SK-N-SH (cell line): Measurements from ENCODE around the gene HIPK2. TPM values are rescaled to one million over a fixed set of nuclear protein-coding genes. Genes with fewer than 3 reads are reported as not detected.

Experiments
- CTCF ChIA-PET: fragments of 300-600, 350-600 bp; formaldehyde crosslinking; extraction: SDS; loops from one replicate; lab custom pipeline; 2021; lab: Yijun Ruan, JAX
- POLR2A ChIA-PET: fragments of 350-600 bp; sonication (Branson Sonifier 250); formaldehyde crosslinking; extraction: SDS; loops from one replicate; lab custom pipeline; 2020; ENCODE audit warnings: antibody characterized with exemption, inconsistent platforms; lab: Yijun Ruan, JAX
- DNase-seq: peaks from one replicate; pipeline ENCODE4 v3.0.0; 2012
- H2AFZ ChIP-seq: fragments of 200-600 bp; sonication (generic); 2 replicates; pipeline ENCODE4 v1.8.1; 2016; ENCODE audit warnings: antibody characterized with exemption, mild to moderate bottlenecking, low read depth
- H3F3A ChIP-seq: fragments of 200-600 bp; sonication (generic); replicated peaks from 2 replicates; pipeline ENCODE3; 2016; ENCODE audit warnings: antibody characterized with exemption, mild to moderate bottlenecking; ENCODE audit not compliant: insufficient read depth
- H3K27ac ChIP-seq, 2 experiments: fragments of 200-500 bp in 1 of 2; fragments of 200-600 bp in 1 of 2; sonication (Bioruptor generic) in 1 of 2; sonication (generic), shearing (Covaris generic) in 1 of 2; 2 replicates each; pipeline versions ENCODE4 v1.5.1 to v1.6.1; 2014 to 2016; ENCODE audit warnings: low read depth in 2 of 2, inconsistent platforms in 1 of 2, low read length in 1 of 2, mild to moderate bottlenecking in 1 of 2, mixed read lengths in 1 of 2
- H3K27me3 ChIP-seq: fragments of 200-600 bp; sonication (generic), shearing (Covaris generic); 2 replicates; pipeline ENCODE4 v1.6.1; 2016; ENCODE audit warnings: mixed run types; ENCODE audit not compliant: insufficient read depth
- H3K36me3 ChIP-seq, 2 experiments: fragments of 200-500 bp in 1 of 2; fragments of 200-600 bp in 1 of 2; sonication (Bioruptor generic) in 1 of 2; sonication (generic) in 1 of 2; replicated peaks in 1 of 2; 2 replicates each; pipeline versions ENCODE3 to v1.5.1; 2014 to 2016; ENCODE audit warnings: low read length in 1 of 2, mild to moderate bottlenecking in 1 of 2; ENCODE audit not compliant: insufficient read depth in 2 of 2, control insufficient read depth in 1 of 2
- H3K4me1 ChIP-seq, 2 experiments: fragments of 200-500 bp in 1 of 2; fragments of 200-600 bp in 1 of 2; sonication (Bioruptor generic) in 1 of 2; sonication (generic), shearing (Covaris generic) in 1 of 2; 2 replicates each; pipeline versions ENCODE4 v1.5.1 to v1.6.1; 2014 to 2016; ENCODE audit warnings: low read depth in 1 of 2, low read length in 1 of 2, mixed run types in 1 of 2; ENCODE audit not compliant: insufficient read depth in 2 of 2, control insufficient read depth in 1 of 2
- H3K4me2 ChIP-seq: fragments of 200-600 bp; sonication (generic), shearing (Covaris generic); 2 replicates; pipeline ENCODE4 v1.6.1; 2017; ENCODE audit warnings: mixed run types
- H3K4me3 ChIP-seq, 2 experiments: fragments of 200-500 bp in 1 of 2; fragments of 200-600 bp in 1 of 2; sonication (Bioruptor generic) in 1 of 2; sonication (generic), shearing (Covaris generic) in 1 of 2; 2 replicates each; pipeline versions ENCODE4 v1.5.1 to v1.8.1; 2014 to 2016; ENCODE audit warnings: low read depth in 2 of 2, inconsistent platforms in 1 of 2, low read length in 1 of 2, mild to moderate bottlenecking in 1 of 2, mixed read lengths in 1 of 2, moderate library complexity in 1 of 2
- H3K79me2 ChIP-seq: fragments of 200-600 bp; sonication (generic); 2 replicates; pipeline ENCODE4 v1.8.1; 2017; ENCODE audit warnings: mild to moderate bottlenecking; ENCODE audit not compliant: insufficient read depth
- H3K9ac ChIP-seq: fragments of 200-600 bp; sonication (generic); 2 replicates; pipeline ENCODE4 v1.6.1; 2017; ENCODE audit warnings: mixed run types
- H3K9me2 ChIP-seq: fragments of 200-600 bp; sonication (generic); 2 replicates; pipeline ENCODE4 v1.6.1; 2017; ENCODE audit warnings: mixed run types
- H3K9me3 ChIP-seq: fragments of 200-600 bp; sonication (generic); 2 replicates; pipeline ENCODE4 v1.6.1; 2017; ENCODE audit warnings: mixed run types, mild to moderate bottlenecking, moderate library complexity
- H4K20me1 ChIP-seq: fragments of 200-600 bp; sonication (generic); 2 replicates; pipeline ENCODE4 v1.6.1; 2017; ENCODE audit warnings: mild to moderate bottlenecking, mixed run types; ENCODE audit not compliant: insufficient read depth
- CHD2 ChIP-seq: fragments of 150-350 bp; IDR thresholded peaks from 2 replicates; pipeline ENCODE4 v1.6.1; 2018; ENCODE audit warnings: low read length; ENCODE audit not compliant: partially characterized antibody
- ELF1 ChIP-seq: IDR thresholded peaks from 2 replicates; pipeline ENCODE4 v1.4.0; 2012
- EP300 ChIP-seq, 2 experiments: IDR thresholded peaks; 2 replicates each; pipeline versions ENCODE4 v1.4.0 to v1.6.1; 2012; ENCODE audit warnings: borderline replicate concordance in 1 of 2, low read depth in 1 of 2, low read length in 1 of 2
- EZH2phosphoT487 ChIP-seq: fragments of 200-600 bp; sonication (generic); IDR thresholded peaks from 2 replicates; pipeline ENCODE4 v1.6.1; 2017; ENCODE audit warnings: low read depth, mixed run types, mild to moderate bottlenecking, antibody characterized with exemption, moderate library complexity, borderline replicate concordance
- FOSL2 ChIP-seq: IDR thresholded peaks from 2 replicates; pipeline ENCODE4 v1.4.0; 2012; ENCODE audit warnings: low read depth, mild to moderate bottlenecking, moderate library complexity, borderline replicate concordance
- FOXM1 ChIP-seq: IDR thresholded peaks from 2 replicates; pipeline ENCODE4 v1.4.0; 2012; ENCODE audit warnings: low read depth, mild to moderate bottlenecking
- GABPA ChIP-seq: IDR thresholded peaks from 2 replicates; pipeline ENCODE4 v1.4.0; 2012; ENCODE audit warnings: low read depth, mild to moderate bottlenecking
- IRF3 ChIP-seq: fragments of 150-350 bp; IDR thresholded peaks from 2 replicates; pipeline ENCODE4 v1.6.1; 2016; ENCODE audit warnings: mild to moderate bottlenecking, low read depth, low read length
- MAX ChIP-seq: IDR thresholded peaks from 2 replicates; pipeline ENCODE4 v1.4.0; 2012; ENCODE audit warnings: low read depth
- MEF2A ChIP-seq: IDR thresholded peaks from 2 replicates; pipeline ENCODE4 v1.4.0; 2012; ENCODE audit warnings: low read depth, borderline replicate concordance
- MXI1 ChIP-seq: IDR thresholded peaks from 2 replicates; pipeline ENCODE4 v1.6.1; 2012; ENCODE audit warnings: mild to moderate bottlenecking, low read depth, low read length, improper control_type of control experiment
- NRF1 ChIP-seq: IDR thresholded peaks from 2 replicates; pipeline ENCODE4 v1.6.1; 2012; ENCODE audit warnings: low read depth, mild to moderate bottlenecking, low read length
- PBX3 ChIP-seq: IDR thresholded peaks from 2 replicates; pipeline ENCODE4; 2012
- RXRA ChIP-seq: IDR thresholded peaks from 2 replicates; pipeline ENCODE4 v1.4.0; 2012; ENCODE audit warnings: low read depth, mild to moderate bottlenecking, borderline replicate concordance
- SIN3A ChIP-seq: IDR thresholded peaks from 2 replicates; pipeline ENCODE4 v1.6.1; 2012; ENCODE audit warnings: low read depth, mild to moderate bottlenecking, low read length, moderate library complexity, borderline replicate concordance
- TAF1 ChIP-seq: IDR thresholded peaks from 2 replicates; pipeline ENCODE4 v1.6.1; 2012; ENCODE audit warnings: low read depth, mild to moderate bottlenecking, low read length, moderate library complexity, borderline replicate concordance
- TEAD4 ChIP-seq: IDR thresholded peaks from 2 replicates; pipeline ENCODE4 v1.4.0; 2012; ENCODE audit warnings: mild to moderate bottlenecking, borderline replicate concordance; ENCODE audit not compliant: insufficient read depth
- ZBTB33 ChIP-seq: IDR thresholded peaks from 2 replicates; pipeline ENCODE4 v1.4.0; 2012; ENCODE audit warnings: low read depth, borderline replicate concordance
- WGBS: methylation state at CpG from one replicate; pipeline ENCODE4 v1.1.6; 2017; ENCODE audit warnings: low lambda C conversion rate; 5-methylcytosine and 5-hydroxymethylcytosine counted together
- polyA plus RNA-seq, 3 experiments: library from polyadenylated mRNA; depleted of rRNA; stranded (reverse); fragments of >200 nt; gene quantifications; 2 replicates each; pipeline ENCODE4 v1.2.3, GENCODE V29; 2012

The HIPK2 gene
- polyA plus RNA-seq, 1 of the 3 experiments (the other 2 are of a cell fraction), result 14.2 TPM

- no peak for TF ChIP-seq EP300 (IDR thresholded peaks at IDR 0.05; ENCODE audit: borderline replicate concordance in 1 of 2, low read depth in 1 of 2, low read length in 1 of 2)
These were observed 143.7 kb downstream of the HIPK2 start (continued) for GRCh38 chr7:139634087-139634486.

- CTCF ChIA-PET, result interaction anchor here (0.7 to 5.0 kb wide), 8 partner anchors 9 to 502 kb away, joined by 3 to 39 read pairs (median 11); no protein-coding TSS in a partner anchor
- Histone ChIP-seq H3K27me3 (no peaks in the 10 kb centered on the region), H3K9me2 (no peaks in the 10 kb centered on the region), H3K4me3 (no peak overlapping the region), H3K79me2 (peaks cover 31% of the 10 kb centered on the region; the same call in 1 of the 2 replicates), H3F3A (no peaks in the 10 kb centered on the region), H3K27ac (no peak overlapping the region), H3K36me3 (peaks cover 37 to 48% of the 10 kb centered on the region in 2 experiments), H3K9me3 (no peaks in the 10 kb centered on the region), H3K9ac (no peak overlapping the region), H2AFZ (no peak overlapping the region), H3K4me2 (no peak overlapping the region), H3K4me1 (no peaks in the 10 kb centered on the region), H4K20me1 (no peaks in the 10 kb centered on the region)
- POLR2A ChIA-PET, result no interaction called here
- WGBS, result 97% methylated on average over 5 of the region's 5 CpGs
- DNase-seq, result no peak
- TF ChIP-seq NRF1 (no peak), ELF1 (no peak), MEF2A (no peak), MXI1 (no peak), TAF1 (no peak), EZH2phosphoT487 (no peak), MAX (no peak), FOXM1 (no peak), ZBTB33 (no peak), IRF3 (no peak), TEAD4 (no peak), RXRA (no peak), PBX3 (no peak), FOSL2 (no peak), SIN3A (no peak), CHD2 (no peak), GABPA (no peak)
These were observed 146.2 kb downstream of the HIPK2 start for GRCh38 chr7:139631520-139632031.
